Liver (tissue), 9 donors: Measurements from ENCODE around the gene CS. TPM values are rescaled to one million over a fixed set of nuclear protein-coding genes. Genes with fewer than 3 reads are reported as not detected.
"Not testable (repeated sequence)": the region's sequence is repeated elsewhere in the genome, so short reads cannot be mapped to it uniquely, and the experiment has no call there.

Experiments used
- DNase-seq: peaks from one replicate; pipeline ENCODE4 v3.0.0-alpha.2; 2017; ENCODE audit warnings: low spot score
- H3K27ac ChIP-seq, 2 donors: one replicate each; pipeline ENCODE4 v1.7.0; 2013; ENCODE audit warnings: inconsistent platforms in 2 of 2, low read length in 2 of 2, control low read depth in 1 of 2, low read depth in 1 of 2, mild to moderate bottlenecking in 1 of 2
- H3K27me3 ChIP-seq, 4 donors: one replicate each; pipeline versions ENCODE4 v1.6.1 to v1.7.0; 2013; ENCODE audit warnings: low read length in 3 of 4, inconsistent platforms in 1 of 4, mild to moderate bottlenecking in 1 of 4, moderate library complexity in 1 of 4; ENCODE audit not compliant: control insufficient read depth in 4 of 4, insufficient read depth in 4 of 4
- H3K36me3 ChIP-seq, 4 donors: one replicate each; pipeline versions ENCODE4 v1.6.1 to v1.7.0; 2013; ENCODE audit warnings: low read length in 3 of 4, mild to moderate bottlenecking in 3 of 4, low read depth in 1 of 4, moderate library complexity in 1 of 4; ENCODE audit not compliant: control insufficient read depth in 4 of 4, insufficient read depth in 3 of 4
- H3K4me1 ChIP-seq, 4 donors: one replicate each; pipeline versions ENCODE4 v1.6.1 to v1.7.0; 2013; ENCODE audit warnings: low read length in 3 of 4, mild to moderate bottlenecking in 3 of 4, moderate library complexity in 1 of 4; ENCODE audit not compliant: control insufficient read depth in 4 of 4, insufficient read depth in 4 of 4
- H3K4me3 ChIP-seq, 3 donors: one replicate each; pipeline versions ENCODE4 v1.6.1 to v1.7.0; 2013; ENCODE audit warnings: low read length in 3 of 3, control low read depth in 1 of 3, low read depth in 1 of 3, mild to moderate bottlenecking in 1 of 3
- H3K9ac ChIP-seq, 2 donors: one replicate each; pipeline ENCODE4 v1.7.0; 2013; ENCODE audit warnings: low read length in 2 of 2, mild to moderate bottlenecking in 2 of 2, moderate library complexity in 2 of 2, control low read depth in 1 of 2, low read depth in 1 of 2
- H3K9me3 ChIP-seq, 4 donors: one replicate each; pipeline versions ENCODE4 v1.6.1 to v1.7.0; 2013; ENCODE audit warnings: low read length in 3 of 4; ENCODE audit not compliant: control insufficient read depth in 4 of 4
- ATF3 ChIP-seq: IDR thresholded peaks from 2 replicates; pipeline ENCODE4 v1.6.1; 2016; ENCODE audit warnings: antibody characterized with exemption
- EGR1 ChIP-seq, 2 donors: IDR thresholded peaks; 2 replicates each; pipeline ENCODE4 v1.6.1; 2016 to 2018; ENCODE audit warnings: antibody characterized with exemption in 2 of 2, low read depth in 2 of 2
- FOXA1 ChIP-seq: IDR thresholded peaks from 2 replicates; pipeline ENCODE4 v1.6.1; 2016; ENCODE audit warnings: antibody characterized with exemption
- FOXA2 ChIP-seq: IDR thresholded peaks from 2 replicates; pipeline ENCODE4 v1.6.1; 2016; ENCODE audit warnings: antibody characterized with exemption
- GABPA ChIP-seq, 2 donors: IDR thresholded peaks in 1 of 2; conservative IDR thresholded peaks in 1 of 2; 2 replicates each; pipeline ENCODE4 v1.6.1; 2016; ENCODE audit warnings: antibody characterized with exemption in 2 of 2, mild to moderate bottlenecking in 1 of 2, moderate library complexity in 1 of 2
- HNF4G ChIP-seq: IDR thresholded peaks from 2 replicates; pipeline ENCODE4 v1.6.1; 2016; ENCODE audit warnings: antibody characterized with exemption
- JUND ChIP-seq, 2 donors: IDR thresholded peaks; 2 replicates each; pipeline ENCODE4 v1.6.1; 2016; ENCODE audit warnings: antibody characterized with exemption in 2 of 2
- NR2F2 ChIP-seq: IDR thresholded peaks from 2 replicates; pipeline ENCODE4 v1.6.1; 2016; ENCODE audit warnings: antibody characterized with exemption
- RAD21 ChIP-seq, 2 donors: IDR thresholded peaks; 2 replicates each; pipeline ENCODE4 v1.6.1; 2016; ENCODE audit warnings: antibody characterized with exemption in 2 of 2, mild to moderate bottlenecking in 2 of 2
- RXRA ChIP-seq, 2 donors: IDR thresholded peaks; 2 replicates each; pipeline ENCODE4 v1.6.1; 2017 to 2018; ENCODE audit warnings: antibody characterized with exemption in 2 of 2, mild to moderate bottlenecking in 1 of 2
- SP1 ChIP-seq: IDR thresholded peaks from 2 replicates; pipeline ENCODE4 v1.6.1; 2018; ENCODE audit warnings: antibody characterized with exemption, mild to moderate bottlenecking
- TAF1 ChIP-seq: conservative IDR thresholded peaks from 2 replicates; pipeline ENCODE4 v1.6.1; 2016; ENCODE audit warnings: antibody characterized with exemption, mild to moderate bottlenecking
- WGBS: extraction: QIAGEN DNeasy Blood & Tissue Kit; methylation state at CpG from one replicate; pipeline ENCODE4 v1.1.7; 2013; 5-methylcytosine and 5-hydroxymethylcytosine counted together
- polyA plus RNA-seq, 2 donors: library from polyadenylated mRNA; stranded (reverse) in 1 of 2; unstranded in 1 of 2; fragments of 200-250 nt in 1 of 2; fragments of >200 nt in 1 of 2; fragmentation: Nextera tagmentation in 1 of 2; extraction: Ambion mirVana in 1 of 2; gene quantifications; one replicate each; pipeline versions ENCODE4 v1.2.1 to v1.2.3, GENCODE V29; 2013 to 2015
- total RNA-seq, 2 donors: library from RNA; depleted of rRNA; stranded (reverse); fragments of >200 nt; gene quantifications; one replicate each; pipeline ENCODE4 v1.2.3, GENCODE V29; 2014
- TF ChIP-seq, protein P1 (sequence below): fragments of 150-350 bp; IDR thresholded peaks from 2 replicates; pipeline ENCODE4 v1.5.1; 2017; ENCODE audit warnings: improper control_type of control experiment, low read depth, low read length; ENCODE audit not compliant: missing input control
- TF ChIP-seq, protein P2 (sequence below): IDR thresholded peaks from 2 replicates; pipeline ENCODE4 v1.6.1; 2016; ENCODE audit warnings: antibody characterized with exemption
- TF ChIP-seq, protein P3 (sequence below): IDR thresholded peaks from 2 replicates; pipeline ENCODE4 v1.6.1; 2016; ENCODE audit warnings: antibody characterized with exemption, mild to moderate bottlenecking
- donor health status: healthy.
- donor health status: healthy.
- donor health status: healthy.
- donor health status: healthy.
- donor health status: healthy.

The CS gene
- total and polyA plus RNA-seq, 4 donors: 33.8 to 79.9 (median 47.5) TPM

- H3K9ac ChIP-seq: no peak overlapping the region
- WGBS: 81% methylated on average over 7 of the region's 7 CpGs
- no peaks in the 10 kb centered on the region for H3K4me1 ChIP-seq
- DNase-seq: no peak
- H3K27me3 ChIP-seq: no peaks in the 10 kb centered on the region
- H3K4me3 ChIP-seq: no peak overlapping the region
- TF ChIP-seq, protein P1, sequence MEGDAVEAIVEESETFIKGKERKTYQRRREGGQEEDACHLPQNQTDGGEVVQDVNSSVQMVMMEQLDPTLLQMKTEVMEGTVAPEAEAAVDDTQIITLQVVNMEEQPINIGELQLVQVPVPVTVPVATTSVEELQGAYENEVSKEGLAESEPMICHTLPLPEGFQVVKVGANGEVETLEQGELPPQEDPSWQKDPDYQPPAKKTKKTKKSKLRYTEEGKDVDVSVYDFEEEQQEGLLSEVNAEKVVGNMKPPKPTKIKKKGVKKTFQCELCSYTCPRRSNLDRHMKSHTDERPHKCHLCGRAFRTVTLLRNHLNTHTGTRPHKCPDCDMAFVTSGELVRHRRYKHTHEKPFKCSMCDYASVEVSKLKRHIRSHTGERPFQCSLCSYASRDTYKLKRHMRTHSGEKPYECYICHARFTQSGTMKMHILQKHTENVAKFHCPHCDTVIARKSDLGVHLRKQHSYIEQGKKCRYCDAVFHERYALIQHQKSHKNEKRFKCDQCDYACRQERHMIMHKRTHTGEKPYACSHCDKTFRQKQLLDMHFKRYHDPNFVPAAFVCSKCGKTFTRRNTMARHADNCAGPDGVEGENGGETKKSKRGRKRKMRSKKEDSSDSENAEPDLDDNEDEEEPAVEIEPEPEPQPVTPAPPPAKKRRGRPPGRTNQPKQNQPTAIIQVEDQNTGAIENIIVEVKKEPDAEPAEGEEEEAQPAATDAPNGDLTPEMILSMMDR: peak; percentile 10
- no peak for TF ChIP-seq SP1
- TF ChIP-seq RAD21 (IDR thresholded peaks at IDR 0.05): peak in 1 of 2 donors; percentile 54
- H3K36me3 ChIP-seq: peaks cover 20 to 81% (median 72%) of the 10 kb centered on the region in 4 donors
- no peak overlapping the region for H3K27ac ChIP-seq
- no peaks in the 10 kb centered on the region for H3K9me3 ChIP-seq
Measured at GRCh38 chr12:56346675-56347074, 46.5 kb upstream of the CS start.

- H3K4me3 ChIP-seq, DNase-seq, H3K27ac ChIP-seq, H3K4me1 ChIP-seq, H3K27me3 ChIP-seq, H3K9me3 ChIP-seq, H3K9ac ChIP-seq: not testable (repeated sequence)
- H3K36me3 ChIP-seq: peaks cover 7 to 44% (median 39%) of the 10 kb centered on the region in 4 donors
- WGBS: 99% methylated on average over 2 of the region's 2 CpGs
Measured at GRCh38 chr12:56342290-56342689, 42.2 kb upstream of the CS start.

- H3K27me3 ChIP-seq: no peaks in the 10 kb centered on the region
- H3K9ac ChIP-seq: no peak overlapping the region
- WGBS: 19% methylated on average over 1 of the region's 1 CpG
- H3K4me3 ChIP-seq: no peak overlapping the region
- H3K36me3 ChIP-seq: peaks cover 7 to 38% (median 33%) of the 10 kb centered on the region in 4 donors
- H3K9me3 ChIP-seq: no peaks in the 10 kb centered on the region
- no peak overlapping the region for H3K27ac ChIP-seq
- no peak for TF ChIP-seq JUND (IDR thresholded peaks at IDR 0.05)
- TF ChIP-seq, protein P1: no peak
- TF ChIP-seq GABPA (IDR thresholded peaks at IDR 0.05 in 1 of 2, conservative IDR thresholded peaks at IDR 0.05 in 1 of 2): no peak
- no peak for TF ChIP-seq FOXA2
- TF ChIP-seq, protein P2, sequence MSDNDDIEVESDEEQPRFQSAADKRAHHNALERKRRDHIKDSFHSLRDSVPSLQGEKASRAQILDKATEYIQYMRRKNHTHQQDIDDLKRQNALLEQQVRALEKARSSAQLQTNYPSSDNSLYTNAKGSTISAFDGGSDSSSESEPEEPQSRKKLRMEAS: no peak
- TF ChIP-seq HNF4G: no peak
- TF ChIP-seq ATF3: no peak
- no peak for TF ChIP-seq TAF1
- no peak for TF ChIP-seq EGR1 (IDR thresholded peaks at IDR 0.05; ENCODE audit: low read depth in 2 of 2)
- no peak for TF ChIP-seq SP1
- no peak for TF ChIP-seq FOXA1
- no peak for TF ChIP-seq NR2F2
- TF ChIP-seq, protein P3, sequence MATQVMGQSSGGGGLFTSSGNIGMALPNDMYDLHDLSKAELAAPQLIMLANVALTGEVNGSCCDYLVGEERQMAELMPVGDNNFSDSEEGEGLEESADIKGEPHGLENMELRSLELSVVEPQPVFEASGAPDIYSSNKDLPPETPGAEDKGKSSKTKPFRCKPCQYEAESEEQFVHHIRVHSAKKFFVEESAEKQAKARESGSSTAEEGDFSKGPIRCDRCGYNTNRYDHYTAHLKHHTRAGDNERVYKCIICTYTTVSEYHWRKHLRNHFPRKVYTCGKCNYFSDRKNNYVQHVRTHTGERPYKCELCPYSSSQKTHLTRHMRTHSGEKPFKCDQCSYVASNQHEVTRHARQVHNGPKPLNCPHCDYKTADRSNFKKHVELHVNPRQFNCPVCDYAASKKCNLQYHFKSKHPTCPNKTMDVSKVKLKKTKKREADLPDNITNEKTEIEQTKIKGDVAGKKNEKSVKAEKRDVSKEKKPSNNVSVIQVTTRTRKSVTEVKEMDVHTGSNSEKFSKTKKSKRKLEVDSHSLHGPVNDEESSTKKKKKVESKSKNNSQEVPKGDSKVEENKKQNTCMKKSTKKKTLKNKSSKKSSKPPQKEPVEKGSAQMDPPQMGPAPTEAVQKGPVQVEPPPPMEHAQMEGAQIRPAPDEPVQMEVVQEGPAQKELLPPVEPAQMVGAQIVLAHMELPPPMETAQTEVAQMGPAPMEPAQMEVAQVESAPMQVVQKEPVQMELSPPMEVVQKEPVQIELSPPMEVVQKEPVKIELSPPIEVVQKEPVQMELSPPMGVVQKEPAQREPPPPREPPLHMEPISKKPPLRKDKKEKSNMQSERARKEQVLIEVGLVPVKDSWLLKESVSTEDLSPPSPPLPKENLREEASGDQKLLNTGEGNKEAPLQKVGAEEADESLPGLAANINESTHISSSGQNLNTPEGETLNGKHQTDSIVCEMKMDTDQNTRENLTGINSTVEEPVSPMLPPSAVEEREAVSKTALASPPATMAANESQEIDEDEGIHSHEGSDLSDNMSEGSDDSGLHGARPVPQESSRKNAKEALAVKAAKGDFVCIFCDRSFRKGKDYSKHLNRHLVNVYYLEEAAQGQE: no peak
- no peak for TF ChIP-seq RAD21 (IDR thresholded peaks at IDR 0.05)
- no peak for TF ChIP-seq RXRA (IDR thresholded peaks at IDR 0.05)
- no peak for DNase-seq
- no peaks in the 10 kb centered on the region for H3K4me1 ChIP-seq
Measured at GRCh38 chr12:56341616-56342015, 41.5 kb upstream of the CS start.
